Activated CD4-positive, alpha-beta T cell treated with anti-CD3 and anti-CD28 coated beads for 4 hours (primary cell): ENCODE data around the gene PCDH9.

Source experiments
- DNase-seq, 2 donors: peaks; one replicate each; pipeline ENCODE4 v3.0.0-alpha.2; 2020

Gene PCDH9

DNA sequence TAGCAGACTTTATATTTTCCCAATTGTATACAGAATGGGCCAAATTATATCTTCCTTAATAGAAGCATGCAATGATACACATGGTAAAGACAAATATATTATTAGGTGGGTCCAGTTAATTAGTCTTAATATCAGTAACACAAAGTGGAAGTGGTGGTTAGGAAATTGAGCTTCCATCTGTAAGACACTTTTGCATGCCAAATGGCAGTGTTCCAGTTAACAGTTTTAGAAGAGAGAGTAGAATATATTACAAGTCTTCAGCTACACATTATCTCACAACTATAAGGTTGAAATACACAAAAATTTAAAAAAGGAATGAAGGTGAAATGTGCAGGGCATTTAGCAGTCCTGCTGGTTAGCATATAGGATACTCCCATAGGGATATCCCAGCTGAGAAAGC lies 536.5 kb downstream of the PCDH9 start:
- no peak for DNase-seq

DNA sequence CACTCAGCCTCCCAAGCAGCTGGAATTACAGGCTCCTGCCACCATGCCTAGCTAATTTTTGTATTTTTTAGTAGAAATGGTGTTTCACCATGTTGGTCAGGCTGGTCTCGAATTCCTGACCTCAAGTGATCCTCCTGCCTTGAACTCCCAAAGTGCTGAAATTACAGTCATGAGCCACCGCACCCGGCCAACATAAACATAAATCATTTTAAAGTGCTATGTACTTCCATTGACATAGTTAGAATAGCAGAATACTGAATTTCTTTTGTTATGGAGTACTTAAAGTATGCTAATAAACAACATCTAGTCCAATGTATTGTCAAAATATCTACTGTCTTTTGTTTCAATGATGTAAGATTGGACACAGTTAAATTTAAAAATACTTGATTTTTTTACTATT lies 539.0 kb downstream of the PCDH9 start:
- DNase-seq = no peak

- no peak for DNase-seq
These were observed 540.5 kb downstream of the PCDH9 start for GRCh38 chr13:66689628-66690027.

DNA sequence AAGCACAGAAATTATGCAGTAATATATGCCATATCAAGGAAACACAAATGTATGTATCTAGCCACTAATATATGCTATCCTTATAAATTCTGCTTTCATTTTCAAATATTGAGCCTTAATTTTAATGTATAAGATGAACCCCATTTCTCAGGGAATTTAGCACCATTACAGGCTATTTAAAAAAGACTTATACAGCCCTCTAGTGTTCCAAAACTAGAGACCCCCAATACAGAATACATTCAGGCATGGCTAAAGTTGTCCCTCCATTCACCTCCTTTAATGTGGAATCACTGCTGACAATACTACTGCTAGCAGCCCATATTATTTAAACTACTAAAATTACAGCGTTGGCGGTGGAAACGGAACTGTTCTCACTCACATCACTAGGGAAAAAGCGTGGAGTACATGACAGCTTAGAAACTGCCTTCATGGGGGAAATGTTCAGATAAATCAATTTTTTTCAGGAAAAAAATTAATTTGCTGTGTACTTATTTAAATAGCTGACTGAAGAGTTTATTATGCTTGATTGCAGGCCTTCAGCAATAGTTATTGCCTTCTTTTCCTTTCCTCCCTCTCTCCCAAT lies 541.0 kb downstream of the PCDH9 start:
- DNase-seq = no peak

- DNase-seq = no peak
These were observed 548.7 kb downstream of the PCDH9 start for GRCh38 chr13:66681403-66681802.

DNA sequence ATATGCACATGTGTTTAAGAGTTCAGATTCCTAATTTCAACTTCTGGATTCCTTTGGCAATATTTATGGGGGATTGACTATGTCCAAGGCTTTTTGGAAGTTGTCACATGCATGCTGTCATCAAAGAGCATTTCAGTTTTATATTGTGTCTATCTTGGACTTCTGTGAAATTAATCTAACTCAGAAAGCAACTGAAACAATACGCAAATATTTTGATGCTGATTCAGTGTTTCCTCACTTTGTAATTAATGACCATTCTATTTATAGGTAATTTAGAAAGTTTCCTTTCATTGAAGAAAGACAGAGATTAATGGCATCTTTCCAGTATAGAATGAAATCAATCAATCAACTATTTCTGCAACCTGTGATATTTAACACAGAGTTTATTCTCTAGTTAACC lies 550.1 kb downstream of the PCDH9 start:
- DNase-seq = no peak

DNA sequence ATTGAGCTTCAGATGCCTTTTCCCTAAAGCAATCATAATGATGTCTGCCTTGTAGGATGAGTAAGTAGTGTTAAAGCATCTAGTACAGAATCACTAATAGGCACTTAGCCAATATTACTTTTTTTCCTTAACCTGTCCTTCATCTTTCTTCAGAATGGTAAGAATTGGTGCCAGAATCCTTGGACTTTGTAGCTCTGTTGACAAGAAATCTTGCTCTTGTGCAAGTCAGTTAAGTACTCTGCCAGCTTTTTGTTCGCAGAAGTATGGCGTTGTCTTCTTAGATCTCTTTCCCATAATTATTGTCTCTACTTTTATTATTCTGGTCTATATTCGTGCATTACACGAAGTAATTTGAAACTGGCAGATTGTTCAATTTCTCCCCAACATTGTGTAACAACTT lies 554.5 kb downstream of the PCDH9 start:
- no peak for DNase-seq

- no peak for DNase-seq
These were observed 556.7 kb downstream of the PCDH9 start for GRCh38 chr13:66673401-66673800.

DNA sequence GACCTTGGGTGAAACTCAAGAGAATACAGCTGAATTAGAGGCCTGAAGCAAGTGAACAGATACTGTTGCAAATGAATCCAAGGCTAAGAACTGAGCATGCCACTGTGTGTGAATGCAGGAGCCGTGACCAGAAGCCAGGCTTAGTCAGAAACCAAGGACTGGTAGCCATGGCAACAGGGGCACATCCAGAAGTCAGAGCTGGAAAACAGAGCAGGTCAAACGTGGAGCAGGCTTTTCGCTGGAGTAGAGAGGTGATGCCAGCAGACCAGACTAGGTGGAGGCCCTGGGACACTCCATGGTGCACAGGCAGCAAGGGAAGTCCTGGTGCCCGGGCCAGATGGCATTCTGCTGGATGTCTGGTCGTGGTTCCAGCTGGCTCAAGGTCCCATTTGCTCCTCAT lies 564.1 kb downstream of the PCDH9 start:
- DNase-seq = no peak

DNA sequence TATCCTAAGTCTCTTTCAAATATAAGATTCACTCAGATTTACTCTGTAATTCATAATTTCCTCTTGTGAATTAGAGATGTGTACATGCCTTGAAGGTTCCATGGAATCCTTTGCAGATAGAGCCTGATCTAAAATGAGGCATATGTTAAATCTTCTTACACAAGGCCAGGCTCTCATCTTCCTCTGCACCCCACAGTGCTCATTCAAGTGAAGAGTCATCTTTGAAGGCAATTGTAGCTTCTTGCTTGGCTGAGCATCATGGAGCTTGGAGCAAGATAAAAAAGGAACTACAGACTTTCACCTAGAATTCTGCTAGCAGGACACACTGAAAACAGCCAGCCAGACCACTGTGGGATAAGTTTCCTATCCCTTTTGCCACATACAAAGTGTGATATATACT lies 566.4 kb downstream of the PCDH9 start:
- DNase-seq = no peak

GRCh38 chr13:66663206-66663605 lies 566.9 kb downstream of the PCDH9 start:
- DNase-seq = no peak

GRCh38 chr13:66661336-66661735 lies 568.8 kb downstream of the PCDH9 start:
- no peak for DNase-seq

- no peak for DNase-seq
These were observed 569.7 kb downstream of the PCDH9 start for GRCh38 chr13:66660468-66660813.

GRCh38 chr13:66659701-66660467 lies 570.3 kb downstream of the PCDH9 start:
- DNase-seq = no peak

DNA sequence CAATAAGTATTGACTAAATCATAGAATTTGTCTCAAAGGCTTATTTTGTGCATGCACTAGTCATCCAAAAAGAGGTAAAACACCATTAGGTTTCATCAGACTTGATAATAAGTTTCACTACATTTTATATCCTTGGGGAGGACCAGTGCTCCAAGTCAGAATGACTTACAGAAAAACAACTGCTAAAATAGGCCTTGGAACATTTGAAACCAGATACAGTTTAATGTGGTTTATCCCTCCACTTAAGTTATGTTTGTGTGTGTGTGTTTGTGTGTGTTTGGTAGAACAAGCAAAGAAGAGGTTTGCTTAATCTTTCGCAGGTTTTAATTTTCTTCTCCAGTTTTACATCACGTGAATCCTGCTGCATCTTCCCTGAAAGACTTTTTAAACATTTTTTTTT lies 570.9 kb downstream of the PCDH9 start:
- DNase-seq = no peak

DNA sequence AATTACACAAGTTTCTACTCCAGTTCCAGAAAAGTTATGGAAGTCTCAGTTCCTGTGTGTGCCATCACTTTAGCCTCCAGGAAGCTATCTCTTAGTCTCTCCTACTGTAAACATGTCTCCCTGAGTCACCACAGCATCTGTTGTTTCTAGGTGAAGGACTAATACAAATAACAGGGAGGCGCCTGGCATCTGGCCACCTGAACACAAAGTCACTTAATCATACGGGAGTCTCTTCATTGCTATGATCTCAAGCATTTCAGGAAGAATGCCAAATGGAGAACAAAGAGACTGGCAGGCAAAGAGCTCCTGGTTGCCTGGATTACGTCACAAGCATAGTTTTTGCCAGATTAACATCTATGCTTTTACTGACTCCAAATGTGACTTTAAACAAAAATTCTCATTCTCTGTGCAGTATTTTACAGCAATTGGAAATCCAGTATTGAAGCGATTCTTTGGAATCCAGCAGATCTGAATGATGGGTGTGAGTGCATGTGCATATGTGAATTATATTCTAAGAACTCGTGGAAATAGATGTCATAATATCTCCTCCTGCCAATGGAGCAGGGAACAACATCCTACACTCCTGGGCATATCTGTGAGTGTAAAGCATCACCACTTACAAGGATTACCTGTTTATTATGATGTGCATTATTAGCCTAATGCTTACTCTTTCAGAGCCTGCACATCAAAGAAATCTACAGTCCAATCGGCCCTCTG lies 572.8 kb downstream of the PCDH9 start:
- DNase-seq = no peak

DNA sequence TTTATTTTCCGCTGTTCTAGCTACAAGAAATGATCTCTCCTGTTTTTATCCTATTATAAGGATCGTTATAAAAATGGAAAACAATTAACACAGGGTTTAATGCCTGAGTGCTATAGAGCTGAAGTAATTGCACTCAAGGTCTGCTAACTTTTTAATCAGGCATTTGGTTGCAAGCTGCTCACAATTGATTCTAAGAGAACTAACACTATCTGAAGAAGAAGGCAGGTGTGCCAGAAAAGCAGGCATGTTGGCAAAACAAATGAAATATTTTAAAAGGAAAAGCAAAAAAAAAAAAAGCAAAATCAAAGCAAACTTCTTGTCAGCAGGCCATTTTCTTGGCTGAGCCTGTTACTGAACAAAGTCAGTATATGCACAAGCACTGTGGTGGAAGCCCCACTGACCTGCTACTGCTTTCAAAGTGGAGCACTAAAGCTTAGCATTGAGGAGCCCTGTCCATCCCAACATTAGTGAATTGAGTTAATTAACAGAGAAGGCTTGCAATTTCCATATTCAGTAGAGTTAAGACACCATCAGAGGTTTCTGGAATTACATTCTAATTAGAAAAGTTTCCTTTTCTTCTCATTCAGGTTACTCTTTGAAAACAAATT lies 574.2 kb downstream of the PCDH9 start:
- DNase-seq = no peak

DNA sequence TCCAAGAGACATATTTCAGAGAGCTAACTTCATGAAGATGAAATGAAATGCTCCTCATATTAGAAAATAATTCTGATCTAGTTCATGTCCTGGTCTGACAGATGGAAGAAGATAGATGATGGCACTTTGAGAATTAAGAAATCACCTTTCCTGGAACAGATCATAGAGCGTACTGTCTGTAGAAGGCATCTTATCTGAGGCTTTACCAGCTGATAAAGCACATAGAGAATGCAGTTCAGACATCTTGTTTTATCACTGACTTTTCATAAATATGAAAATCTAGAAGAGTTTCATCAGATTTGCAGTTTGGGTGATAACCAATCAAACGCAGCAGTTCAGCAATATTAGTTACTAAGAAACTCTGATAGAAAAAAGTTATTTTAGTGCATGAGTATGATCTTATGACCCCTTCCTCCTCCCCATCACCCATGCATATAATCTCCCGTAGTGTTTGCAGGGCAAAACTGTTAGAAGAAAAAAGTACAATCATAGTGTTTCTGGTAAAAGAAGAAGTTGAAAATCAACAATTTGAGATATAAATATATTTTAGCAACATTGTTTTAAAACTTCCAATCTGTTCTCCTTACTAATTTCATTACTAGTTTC lies 585.2 kb downstream of the PCDH9 start:
- DNase-seq = no peak

DNA sequence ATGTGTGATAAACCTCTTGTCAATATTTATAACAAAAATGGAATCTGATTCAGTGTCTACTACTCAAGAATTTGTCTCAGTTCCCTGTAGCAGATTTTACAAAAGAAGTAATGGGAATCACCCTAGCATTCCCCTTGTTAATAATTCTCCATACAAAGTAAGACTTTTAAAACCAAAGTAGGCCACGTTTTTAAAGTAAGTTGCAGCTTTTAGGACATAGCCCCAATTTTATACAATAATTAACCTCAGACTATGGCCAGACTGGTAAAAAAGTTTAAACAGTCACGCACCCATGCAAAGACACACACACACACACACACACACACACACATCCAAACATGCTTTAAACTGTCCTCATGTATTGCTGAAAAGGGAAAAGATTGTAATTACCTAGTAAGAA lies 589.9 kb downstream of the PCDH9 start:
- no peak for DNase-seq

DNA sequence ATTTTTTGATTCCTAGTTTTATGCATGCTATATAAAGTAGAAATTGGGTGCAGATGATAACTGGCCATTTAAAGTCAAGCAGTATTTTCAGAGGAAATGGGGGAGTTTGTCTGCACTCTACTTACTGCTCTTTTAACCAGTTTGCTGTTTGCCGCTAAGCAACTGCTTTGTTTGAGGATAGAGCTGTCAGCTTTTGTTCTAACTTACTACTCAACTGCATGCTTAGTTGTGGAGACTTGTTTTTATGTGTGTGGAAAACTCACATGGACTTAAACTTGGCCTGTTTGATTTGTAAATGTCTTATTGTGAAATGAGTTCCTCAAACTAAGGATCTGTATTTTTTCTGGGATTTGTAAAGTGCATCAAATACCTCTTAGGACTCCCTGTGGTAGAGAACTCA lies 591.1 kb downstream of the PCDH9 start:
- no peak for DNase-seq

GRCh38 chr13:66635526-66635925 lies 594.6 kb downstream of the PCDH9 start:
- DNase-seq = no peak

DNA sequence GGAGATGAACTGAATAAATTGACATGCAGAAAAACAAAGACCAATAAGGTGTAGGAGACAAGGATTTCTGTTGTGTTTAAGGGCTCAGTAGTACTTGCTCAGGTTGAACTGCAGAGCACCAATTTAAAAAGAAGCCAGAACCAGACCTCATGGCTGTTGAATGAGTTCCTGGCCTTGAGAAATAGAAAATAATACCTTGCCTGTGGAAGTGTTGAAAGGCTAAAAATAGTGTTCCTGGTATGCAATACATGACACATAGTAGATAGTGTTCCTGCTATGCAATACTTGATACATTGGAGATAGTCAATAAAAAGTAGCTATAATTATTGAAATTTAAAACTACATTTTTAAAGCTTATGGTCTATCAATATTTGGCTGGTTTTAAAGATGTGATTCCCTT lies 595.8 kb downstream of the PCDH9 start:
- no peak for DNase-seq

DNA sequence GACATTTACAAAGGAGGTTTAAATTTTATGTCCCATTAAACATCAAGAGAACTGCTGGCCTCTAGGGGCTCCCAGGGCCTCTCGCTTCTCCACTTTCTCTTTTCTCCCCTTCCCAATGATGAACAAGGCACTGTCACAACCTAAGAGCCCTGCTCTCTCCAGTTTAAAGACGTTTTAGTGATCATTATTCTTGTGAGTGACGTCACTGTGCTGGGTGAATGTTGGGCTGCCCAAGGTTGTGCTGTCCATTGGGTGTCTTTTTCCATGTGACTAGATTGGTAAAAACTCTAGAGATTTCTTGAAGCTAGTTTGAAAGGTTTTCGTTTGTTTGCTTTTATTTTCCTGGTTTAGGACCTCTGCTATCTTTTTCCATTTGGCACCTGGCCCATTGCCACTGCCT lies 602.6 kb downstream of the PCDH9 start:
- no peak for DNase-seq

- DNase-seq = no peak
These were observed 605.8 kb downstream of the PCDH9 start for GRCh38 chr13:66624302-66624701.
